GM21576 (cell line): ENCODE measurements around the gene DESI2.
"Not testable (repeated sequence)": the region's sequence is repeated elsewhere in the genome, so short reads cannot be mapped to it uniquely, and the experiment has no call there.

Source experiments
- ATAC-seq: cut with Tn5 transposase; IDR thresholded peaks from one replicate; pipeline ENCODE4 v1.9.1; 2021; ENCODE audit warnings: mild to moderate bottlenecking, moderate library complexity; ENCODE audit not compliant: unreplicated experiment

DESI2 gene

GRCh38 chr1:244704107-244704506, 51.2 kb downstream of the DESI2 start:
- ATAC-seq = no peak

GRCh38 chr1:244705261-244706234, 52.6 kb downstream of the DESI2 start:
- no peak for ATAC-seq

- ATAC-seq = no peak
Observed at GRCh38 chr1:244709076-244709475, 56.1 kb downstream of the DESI2 start.

GRCh38 chr1:244709476-244710368, 56.8 kb downstream of the DESI2 start:
- ATAC-seq = no peak

- ATAC-seq = no peak
Observed at GRCh38 chr1:244710474-244711062, 57.6 kb downstream of the DESI2 start.

- no peak for ATAC-seq
Observed at GRCh38 chr1:244712669-244713068, 59.7 kb downstream of the DESI2 start.

- no peak for ATAC-seq
Observed at GRCh38 chr1:244713332-244713731, 60.4 kb downstream of the DESI2 start.

- ATAC-seq = no peak
Observed at GRCh38 chr1:244727871-244728474, 75.0 kb downstream of the DESI2 start.

GRCh38 chr1:244730153-244730933, 77.4 kb downstream of the DESI2 start:
- ATAC-seq = peak; percentile 21

GRCh38 chr1:244730934-244731434, 78.1 kb downstream of the DESI2 start:
- no peak for ATAC-seq

- no peak for ATAC-seq
Observed at GRCh38 chr1:244731651-244732050, 78.7 kb downstream of the DESI2 start.

GRCh38 chr1:244732851-244733450, 80.0 kb downstream of the DESI2 start:
- no peak for ATAC-seq

GRCh38 chr1:244735404-244735803, 82.5 kb downstream of the DESI2 start:
- ATAC-seq = no peak

- ATAC-seq = no peak
Observed at GRCh38 chr1:244735876-244736561, 83.1 kb downstream of the DESI2 start.

- ATAC-seq = not testable (repeated sequence)
Observed at GRCh38 chr1:244739140-244739539, 86.2 kb downstream of the DESI2 start.

- not testable (repeated sequence) for ATAC-seq
Observed at GRCh38 chr1:244740027-244740617, 87.2 kb downstream of the DESI2 start.

- no peak for ATAC-seq
Observed at GRCh38 chr1:244741692-244742091, 88.8 kb downstream of the DESI2 start.

- ATAC-seq = no peak
Observed at GRCh38 chr1:244749230-244750016, 96.5 kb downstream of the DESI2 start.
